GM10847 (cell line): Measurements from ENCODE around the gene CEMIP.

Experiments
- POLR2A ChIP-seq: IDR thresholded peaks from 2 replicates; pipeline ENCODE4 v1.6.1; 2011; ENCODE audit not compliant: insufficient read length; ENCODE audit errors: extremely low read depth

Gene CEMIP

GRCh38 chr15:80967451-80967850 is 188.3 kb downstream of the CEMIP start:
- TF ChIP-seq POLR2A = no peak

- TF ChIP-seq POLR2A = no peak
Observed at GRCh38 chr15:80967991-80968510, 188.9 kb downstream of the CEMIP start.

- TF ChIP-seq POLR2A = no peak
Observed at GRCh38 chr15:80969316-80969715, 190.1 kb downstream of the CEMIP start.

GRCh38 chr15:80970018-80970657 is 191.0 kb downstream of the CEMIP start:
- TF ChIP-seq POLR2A = no peak

GRCh38 chr15:80970658-80971057 is 191.5 kb downstream of the CEMIP start:
- TF ChIP-seq POLR2A = no peak

- TF ChIP-seq POLR2A = no peak
Observed at GRCh38 chr15:80971143-80971542, 192.0 kb downstream of the CEMIP start.

- no peak for TF ChIP-seq POLR2A
Observed at GRCh38 chr15:80972276-80972675, 193.1 kb downstream of the CEMIP start.

- no peak for TF ChIP-seq POLR2A
Observed at GRCh38 chr15:80974914-80975313, 195.7 kb downstream of the CEMIP start.

GRCh38 chr15:80976851-80977250 is 197.7 kb downstream of the CEMIP start:
- TF ChIP-seq POLR2A = no peak

- no peak for TF ChIP-seq POLR2A
Observed at GRCh38 chr15:80977627-80978036, 198.5 kb downstream of the CEMIP start.

GRCh38 chr15:80978685-80979329 is 199.6 kb downstream of the CEMIP start:
- no peak for TF ChIP-seq POLR2A

- TF ChIP-seq POLR2A = no peak
Observed at GRCh38 chr15:80979538-80980200, 200.5 kb downstream of the CEMIP start.

- no peak for TF ChIP-seq POLR2A
Observed at GRCh38 chr15:80982205-80982604, 203.0 kb downstream of the CEMIP start.

GRCh38 chr15:80982839-80983238 is 203.7 kb downstream of the CEMIP start:
- TF ChIP-seq POLR2A = no peak

GRCh38 chr15:80984856-80985255 is 205.7 kb downstream of the CEMIP start:
- TF ChIP-seq POLR2A = no peak

- no peak for TF ChIP-seq POLR2A
Observed at GRCh38 chr15:80985981-80986380, 206.8 kb downstream of the CEMIP start.
